Muscle of arm (tissue), 12 donors: Measurements from ENCODE around the gene ACOT9. TPM values are rescaled to one million over a fixed set of nuclear protein-coding genes. Genes with fewer than 3 reads are reported as not detected.

Source experiments
- polyA plus RNA-seq, 12 donors: library from polyadenylated mRNA; unstranded; fragments of 120-200 nt; gene quantifications; one replicate each; pipeline ENCODE4 v1.2.1, GENCODE V29; 2013; ENCODE audit not compliant: insufficient read length in 12 of 12

ACOT9 gene
- polyA plus RNA-seq, 12 donors: 39.2 to 83.5 (median 60.2) TPM; not detected in 1

Other genes with a start within 250 kb of the ACOT9 start
- 100 to 1,000 TPM in 3 of 12 donors, 10 to 100 TPM in 8, not detected in 1; 31.7 to 147 (median 87.3) TPM for gene PRDX4, start 75.8 kb downstream of the ACOT9 start, polyA plus RNA-seq
- 100 to 1,000 TPM in 2 of 12 donors, 10 to 100 TPM in 9, not detected in 1; 31.7 to 113 (median 46.3) TPM for gene SAT1, start 39.9 kb upstream of the ACOT9 start, polyA plus RNA-seq
- 10 to 100 TPM in 11 of 12 donors, not detected in 1; 13.5 to 37.0 (median 19.6) TPM for gene APOO, start 164.7 kb upstream of the ACOT9 start, polyA plus RNA-seq
- under 1 TPM in 5 of 12 donors, not detected in 7; 0.09 to 0.15 (median 0.11) TPM for gene CXorf58, start 164.7 kb upstream of the ACOT9 start, polyA plus RNA-seq